Heart left ventricle (tissue), 16 donors: ENCODE measurements around the gene ARHGAP12. TPM values are rescaled to one million over a fixed set of nuclear protein-coding genes. Genes with fewer than 3 reads are reported as not detected.

Source experiments
- ATAC-seq, 4 donors: fragments of 200-7000 bp; cut with Tn5 transposase; one replicate each; pipeline ENCODE4 v1.9.1; 2020 to 2022; ENCODE audit warnings: moderate library complexity in 4 of 4, mild to moderate bottlenecking in 3 of 4, moderate number of reproducible peaks in 1 of 4
- DNase-seq, 5 donors: peaks; one replicate each; pipeline ENCODE4 v3.0.0-alpha.2; 2020
- H3K27ac ChIP-seq, 12 donors: fragments of 200-600 bp; sonication (generic) in 4 of 12; one replicate each; pipeline versions ENCODE4 v1.5.0 to v1.8.0; 2016 to 2022; ENCODE audit warnings: mild to moderate bottlenecking in 2 of 12
- H3K27me3 ChIP-seq, 9 donors: fragments of 200-600 bp; sonication (generic) in 2 of 9; one replicate each; pipeline versions ENCODE4 v1.5.1 to v1.8.0; 2016 to 2022; ENCODE audit warnings: mild to moderate bottlenecking in 3 of 9
- H3K36me3 ChIP-seq, 9 donors: fragments of 200-600 bp; sonication (generic) in 2 of 9; one replicate each; pipeline versions ENCODE4 v1.5.0 to v1.8.0; 2018 to 2022; ENCODE audit warnings: mild to moderate bottlenecking in 2 of 9
- H3K4me1 ChIP-seq, 12 donors: fragments of 200-600 bp; sonication (generic) in 4 of 12; one replicate each; pipeline versions ENCODE4 v1.5.0 to v1.8.0; 2016 to 2022; ENCODE audit warnings: mild to moderate bottlenecking in 3 of 12
- H3K4me3 ChIP-seq, 12 donors: fragments of 200-600 bp; sonication (generic) in 4 of 12; one replicate each; pipeline versions ENCODE4 v1.5.0 to v1.8.0; 2017 to 2022; ENCODE audit warnings: mild to moderate bottlenecking in 9 of 12, moderate library complexity in 4 of 12
- H3K9me3 ChIP-seq, 12 donors: fragments of 200-600 bp; sonication (generic) in 4 of 12; one replicate each; pipeline versions ENCODE4 v1.5.0 to v1.8.0; 2016 to 2022; ENCODE audit warnings: mild to moderate bottlenecking in 1 of 12
- CTCF ChIP-seq, 12 donors: fragments of 200-600 bp; sonication (generic) in 4 of 12; IDR thresholded peaks; one replicate each; pipeline versions ENCODE4 v1.5.0 to v1.8.0; 2018 to 2022; ENCODE audit warnings: antibody characterized with exemption in 12 of 12, mild to moderate bottlenecking in 5 of 12
- POLR2A ChIP-seq, 2 donors: fragments of 450-650 bp; IDR thresholded peaks; one replicate each; pipeline ENCODE4 v1.6.1; 2017; ENCODE audit warnings: antibody characterized with exemption in 2 of 2, mild to moderate bottlenecking in 2 of 2, moderate library complexity in 2 of 2
- WGBS, 4 donors: extraction: QIAGEN DNeasy Blood & Tissue Kit in 2 of 4; methylation state at CpG; one replicate each; pipeline versions ENCODE4 v1.1.5 to v1.1.7; 2013 to 2018; 5-methylcytosine and 5-hydroxymethylcytosine counted together
- intact Hi-C, 10 donors: fragments of 100-400 bp; cut with DNase I; formaldehyde crosslinking; loops; one replicate each; pipeline versions ENCODE4 v1.11.1 to v1.14.2; 2022
- polyA plus RNA-seq, 2 donors: library from polyadenylated mRNA; stranded (reverse); fragments of 200-250 nt; gene quantifications; one replicate each; pipeline ENCODE4 v1.2.3, GENCODE V29; 2013
- total RNA-seq, 9 donors: library from RNA; depleted of rRNA in 2 of 9; stranded (reverse); fragments of >200 nt in 2 of 9; fragmentation: NEBNext Ultra II Directional in 3 of 9; extraction: Animal tissue kit (Norgen Biotek cat#: 25700) in 3 of 9; gene quantifications; one replicate each; pipeline versions ENCODE4 v1.1.0 to v1.2.4, GENCODE V29; 2016 to 2023
- donor health status: ischemic (EF 13 %, LVEDD 7.1; RV severe dilation, severe dysfunction).
- donor health status: healthy with polysubstance abuse.
- donor health status: DM: no; HTN: yes; CAD: no.
- donor health status: DM: no; HTN: no; CAD: no.
- donor health status: ischemic (EF 25% LVEDD 6.9; RV normal size, moderate dysfunction).
- donor health status: ischemic (EF 25% LVEDD 5.7; RV mildly dilated, moderate dysfunction).
- donor health status: healthy.
- donor health status: DM: yes; HTN: yes; CAD: no.
- donor health status: ischemic (EF 35%, LVEDD 5.7; RV mildly dilated, moderate dysfunction).
- donor health status: nonischemic (EF 11% LVEDD 7.7; RV severe dilation, severe dysfunction).
- donor health status: DM: yes; HTN: yes; CAD: no.
- donor health status: PGD.
- donor health status: ischemic (EF 29% LVEDD 5.4; RV normal size, mild dysfunction).
- donor health status: nonischemic (EF 23%, LVEDD 6.1; RV moderate dilation, normal function).

ARHGAP12 gene
- total and polyA plus RNA-seq, 11 donors = 11.5 to 27.6 (median 20.1) TPM

- no peak for TF ChIP-seq POLR2A (IDR thresholded peaks at IDR 0.05)
- Histone ChIP-seq H3K27me3 (no peaks in the 10 kb centered on the region), H3K36me3 (no peaks in the 10 kb centered on the region), H3K27ac (peak overlapping the region in 1 of 12 donors; percentile 95), H3K9me3 (peaks cover 0 to 6% (median 0%) of the 10 kb centered on the region in 12 donors), H3K4me3 (peak overlapping the region in 2 of 12 donors; percentile 66 to 86), H3K4me1 (peaks cover 0 to 54% (median 28%) of the 10 kb centered on the region in 12 donors)
- WGBS, 4 donors = 66 to 77% (median 68%) methylated on average over 5 of the region's 5 CpGs
- DNase-seq (no peak), ATAC-seq (no peak)
- intact Hi-C loops = loop anchor here in 7 of 10 donors (5.0 to 10.0 kb wide), 6 partner anchors 39 to 131 kb away; partner anchors contain the start of gene KIF5B (in 1 of the 7)
These were observed 2.5 kb downstream of the ARHGAP12 start for GRCh38 chr10:31926160-31926559.

GRCh38 chr10:31924833-31925232 lies 3.8 kb downstream of the ARHGAP12 start:
- no peak for TF ChIP-seq POLR2A (IDR thresholded peaks at IDR 0.05)
- TF ChIP-seq CTCF (IDR thresholded peaks at IDR 0.05) = no peak
- ATAC-seq (no peak), DNase-seq (no peak)
- Histone ChIP-seq H3K27ac (no peak overlapping the region), H3K4me3 (no peak overlapping the region), H3K4me1 (peaks cover 0 to 51% (median 23%) of the 10 kb centered on the region in 12 donors), H3K36me3 (no peaks in the 10 kb centered on the region), H3K27me3 (no peaks in the 10 kb centered on the region), H3K9me3 (peaks cover 0 to 6% (median 0%) of the 10 kb centered on the region in 12 donors)
- intact Hi-C loops = loop anchor here in 7 of 10 donors (5.0 to 10.0 kb wide), 6 partner anchors 38 to 132 kb away; partner anchors contain the start of gene KIF5B (in 1 of the 7)
- 65 to 78% (median 70%) methylated on average over 3 of the region's 3 CpGs for WGBS, 4 donors

DNA sequence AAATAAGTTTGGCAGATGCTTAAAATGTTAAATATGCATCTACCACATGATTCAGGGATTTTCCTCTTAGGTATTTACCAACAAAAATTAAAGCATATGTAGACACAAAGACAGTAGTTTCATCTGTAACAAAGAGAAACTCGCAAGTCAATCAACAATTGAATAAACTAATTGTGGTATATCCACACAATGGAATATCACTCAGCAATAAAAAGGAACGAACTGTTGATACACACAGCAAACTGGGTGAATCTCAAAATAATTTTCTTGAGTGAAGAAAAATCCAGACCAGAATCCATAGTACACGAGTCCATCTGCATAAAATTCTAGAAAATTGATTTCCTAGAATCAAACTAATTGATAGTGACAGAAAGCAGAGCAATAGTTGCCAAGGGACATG lies 5.2 kb downstream of the ARHGAP12 start:
- WGBS, 4 donors = 95 to 97% (median 96%) methylated on average over 3 of the region's 3 CpGs
- Histone ChIP-seq H3K27me3 (no peaks in the 10 kb centered on the region), H3K4me3 (no peak overlapping the region), H3K36me3 (no peaks in the 10 kb centered on the region), H3K27ac (no peak overlapping the region), H3K9me3 (peaks cover 0 to 6% (median 0%) of the 10 kb centered on the region in 12 donors), H3K4me1 (peaks cover 0 to 55% (median 20%) of the 10 kb centered on the region in 12 donors)
- ATAC-seq (no peak), DNase-seq (no peak)
- intact Hi-C loops = loop anchor here in 2 of 10 donors (10.0 kb wide), 2 partner anchors 49 to 59 kb away; no protein-coding TSS in a partner anchor
- TF ChIP-seq CTCF (IDR thresholded peaks at IDR 0.05) (no peak), POLR2A (IDR thresholded peaks at IDR 0.05) (no peak)

- TF ChIP-seq CTCF (IDR thresholded peaks at IDR 0.05) (no peak), POLR2A (IDR thresholded peaks at IDR 0.05) (no peak)
- H3K4me1 ChIP-seq = peaks cover 0 to 38% (median 8%) of the 10 kb centered on the region in 12 donors
- no peak overlapping the region for H3K27ac ChIP-seq
- 67 to 73% (median 69%) methylated on average over 4 of the region's 4 CpGs for WGBS, 4 donors
- H3K36me3 ChIP-seq = no peaks in the 10 kb centered on the region
- no peaks in the 10 kb centered on the region for H3K27me3 ChIP-seq
- ATAC-seq (no peak), DNase-seq (no peak)
- no peak overlapping the region for H3K4me3 ChIP-seq
- H3K9me3 ChIP-seq = peaks cover 0 to 6% (median 0%) of the 10 kb centered on the region in 12 donors
- intact Hi-C loops = loop anchor here in 2 of 10 donors (10.0 kb wide), 2 partner anchors 46 to 56 kb away; no protein-coding TSS in a partner anchor
These were observed 7.6 kb downstream of the ARHGAP12 start for GRCh38 chr10:31921031-31921430.
